ENCODE results near the gene GTSE1.

GTSE1 gene

GRCh38 chr22:46269564-46269963, 27.1 kb upstream of the GTSE1 start:
- no peak for DNase-seq (ENCODE audit: low spot score)
- Histone ChIP-seq H3K27me3 (ENCODE audit: insufficient read depth, poor library complexity, severe bottlenecking) (no peaks in the 10 kb centered on the region), H3K4me3 (ENCODE audit: severe bottlenecking) (no peak overlapping the region), H3K27ac (ENCODE audit: poor library complexity, severe bottlenecking) (no peak overlapping the region), H3K9me3 (ENCODE audit: severe bottlenecking) (peaks cover 3% of the 10 kb centered on the region), H3K36me3 (ENCODE audit: low read depth) (no peaks in the 10 kb centered on the region; the same call in none of the 2 replicates), H3K4me1 (ENCODE audit: insufficient read depth, poor library complexity, severe bottlenecking) (no peaks in the 10 kb centered on the region)
- ATAC-seq (ENCODE audit: low read depth), result no peak
- TF ChIP-seq CTCF (IDR thresholded peaks at IDR 0.05; ENCODE audit: poor library complexity, severe bottlenecking), result no peak

GRCh38 chr22:46272196-46272595, 24.5 kb upstream of the GTSE1 start:
- Histone ChIP-seq H3K4me1 (ENCODE audit: insufficient read depth, poor library complexity, severe bottlenecking) (no peaks in the 10 kb centered on the region), H3K9me3 (ENCODE audit: severe bottlenecking) (no peaks in the 10 kb centered on the region), H3K27me3 (ENCODE audit: insufficient read depth, poor library complexity, severe bottlenecking) (no peaks in the 10 kb centered on the region), H3K27ac (ENCODE audit: poor library complexity, severe bottlenecking) (no peak overlapping the region), H3K4me3 (ENCODE audit: severe bottlenecking) (no peak overlapping the region), H3K36me3 (ENCODE audit: low read depth) (peaks cover 11% of the 10 kb centered on the region)
- DNase-seq (ENCODE audit: low spot score) (no peak), ATAC-seq (ENCODE audit: low read depth) (no peak)
- no peak for TF ChIP-seq CTCF (IDR thresholded peaks at IDR 0.05; ENCODE audit: poor library complexity, severe bottlenecking)

GRCh38 chr22:46272762-46273431, 23.8 kb upstream of the GTSE1 start:
- H3K4me1 ChIP-seq (ENCODE audit: insufficient read depth, poor library complexity, severe bottlenecking), result no peaks in the 10 kb centered on the region
- DNase-seq (ENCODE audit: low spot score) (no peak), ATAC-seq (ENCODE audit: low read depth) (no peak)
- H3K36me3 ChIP-seq (ENCODE audit: low read depth), result peaks cover 11% of the 10 kb centered on the region
- H3K4me3 ChIP-seq (ENCODE audit: severe bottlenecking), result no peak overlapping the region
- TF ChIP-seq CTCF (IDR thresholded peaks at IDR 0.05; ENCODE audit: poor library complexity, severe bottlenecking), result no peak
- no peak overlapping the region for H3K27ac ChIP-seq (ENCODE audit: poor library complexity, severe bottlenecking)
- H3K9me3 ChIP-seq (ENCODE audit: severe bottlenecking), result no peaks in the 10 kb centered on the region
- H3K27me3 ChIP-seq (ENCODE audit: insufficient read depth, poor library complexity, severe bottlenecking), result no peaks in the 10 kb centered on the region

- no peak for ATAC-seq (ENCODE audit: low read depth)
- TF ChIP-seq CTCF (IDR thresholded peaks at IDR 0.05; ENCODE audit: poor library complexity, severe bottlenecking), result no peak
- peaks cover 14% of the 10 kb centered on the region for H3K36me3 ChIP-seq (ENCODE audit: low read depth)
- H3K9me3 ChIP-seq (ENCODE audit: severe bottlenecking), result no peaks in the 10 kb centered on the region
- H3K4me3 ChIP-seq (ENCODE audit: severe bottlenecking), result no peak overlapping the region
- DNase-seq (ENCODE audit: low spot score), result no peak
- no peak overlapping the region for H3K27ac ChIP-seq (ENCODE audit: poor library complexity, severe bottlenecking)
- H3K27me3 ChIP-seq (ENCODE audit: insufficient read depth, poor library complexity, severe bottlenecking), result no peaks in the 10 kb centered on the region
- no peaks in the 10 kb centered on the region for H3K4me1 ChIP-seq (ENCODE audit: insufficient read depth, poor library complexity, severe bottlenecking)
Measured at GRCh38 chr22:46273432-46274148, 23.1 kb upstream of the GTSE1 start.

GRCh38 chr22:46274381-46274780, 22.3 kb upstream of the GTSE1 start:
- peaks cover 19% of the 10 kb centered on the region for H3K36me3 ChIP-seq (ENCODE audit: low read depth)
- ATAC-seq (ENCODE audit: low read depth), result no peak

More at GRCh38 chr22:46274381-46274780, 22.3 kb upstream of the GTSE1 start:
- no peaks in the 10 kb centered on the region for H3K27me3 ChIP-seq (ENCODE audit: insufficient read depth, poor library complexity, severe bottlenecking)
- H3K27ac ChIP-seq (ENCODE audit: poor library complexity, severe bottlenecking), result no peak overlapping the region
- TF ChIP-seq CTCF (IDR thresholded peaks at IDR 0.05; ENCODE audit: poor library complexity, severe bottlenecking), result no peak
- no peak for DNase-seq (ENCODE audit: low spot score)
- H3K9me3 ChIP-seq (ENCODE audit: severe bottlenecking), result no peaks in the 10 kb centered on the region
- H3K4me1 ChIP-seq (ENCODE audit: insufficient read depth, poor library complexity, severe bottlenecking), result no peaks in the 10 kb centered on the region
- H3K4me3 ChIP-seq (ENCODE audit: severe bottlenecking), result no peak overlapping the region

Measured in RWPE2 (cell line).